HepG2 (cell line): ENCODE data around the gene TXNDC11. TPM values are rescaled to one million over a fixed set of nuclear protein-coding genes. Genes with fewer than 3 reads are reported as not detected.

Experiments used
- ETV6 ChIP-seq: sonication (generic); formaldehyde crosslinking; conservative IDR thresholded peaks from 2 replicates; pipeline ENCODE4 v1.4.0; 2020; ENCODE audit warnings: missing genetic modification reagents
- NRL ChIP-seq: sonication (generic); formaldehyde crosslinking; IDR thresholded peaks from 2 replicates; pipeline ENCODE4 v1.5.0; 2020; ENCODE audit warnings: missing genetic modification reagents, mild to moderate bottlenecking, moderate library complexity, borderline replicate concordance
- SALL2 ChIP-seq: sonication (generic); formaldehyde crosslinking; IDR thresholded peaks from 2 replicates; pipeline ENCODE4 v1.8.1; 2023; ENCODE audit warnings: mild to moderate bottlenecking, missing genetic modification reagents, inconsistent platforms
- SMARCC2 ChIP-seq: fragments of 450-650 bp; IDR thresholded peaks from 2 replicates; pipeline ENCODE4 v1.6.1; 2017; ENCODE audit warnings: antibody characterized with exemption, mild to moderate bottlenecking
- SP4 ChIP-seq: sonication (generic); formaldehyde crosslinking; IDR thresholded peaks from 2 replicates; pipeline ENCODE4 v1.8.1; 2023; ENCODE audit warnings: mild to moderate bottlenecking, missing genetic modification reagents
- ZBTB21 ChIP-seq: sonication (generic); formaldehyde crosslinking; IDR thresholded peaks from 2 replicates; pipeline ENCODE4 v1.4.0; 2020; ENCODE audit warnings: missing genetic modification reagents
- ZNF263 ChIP-seq: sonication (generic); formaldehyde crosslinking; IDR thresholded peaks from 2 replicates; pipeline ENCODE4 v1.4.0; 2020; ENCODE audit warnings: missing genetic modification reagents
- ZNF614 ChIP-seq: IDR thresholded peaks from 2 replicates; pipeline ENCODE4 v1.6.1; 2018; ENCODE audit warnings: missing biosample characterization, missing genetic modification reagents, inconsistent platforms, borderline replicate concordance
- ZNF670 ChIP-seq: sonication (generic); formaldehyde crosslinking; IDR thresholded peaks from 2 replicates; pipeline ENCODE4 v1.8.0; 2022; ENCODE audit warnings: mild to moderate bottlenecking, missing genetic modification reagents, borderline replicate concordance
- polyA plus RNA-seq, 8 experiments: library from polyadenylated mRNA; depleted of rRNA in 3 of 8; stranded (reverse) in 7 of 8; unstranded in 1 of 8; fragments of >200 nt; fragmentation: Illumina TruSeq in 4 of 8; extraction: Trizol in 4 of 8; gene quantifications; 2 replicates each; pipeline versions ENCODE4 v1.2.1 to v1.2.3, GENCODE V29; 2011 to 2016; ENCODE audit warnings: low read depth in 4 of 8, missing spikeins in 1 of 8, mixed read lengths in 1 of 8; ENCODE audit not compliant: insufficient read depth in 1 of 8
- total RNA-seq, 5 experiments: library from RNA; depleted of rRNA; stranded (reverse); fragments of >200 nt; fragmentation: Illumina TruSeq; extraction: Trizol; gene quantifications; 2 replicates each; pipeline ENCODE4 v1.2.3, GENCODE V29; 2016; ENCODE audit warnings: low read depth in 1 of 5
- TF ChIP-seq, protein P1 (sequence below), 2 experiments: IDR thresholded peaks; 2 replicates each; pipeline ENCODE4 v1.6.1; 2011 to 2012; ENCODE audit warnings: low read length in 2 of 2, borderline replicate concordance in 1 of 2, low read depth in 1 of 2, mild to moderate bottlenecking in 1 of 2, moderate library complexity in 1 of 2
- TF ChIP-seq, protein P2 (sequence below): sonication (generic); formaldehyde crosslinking; IDR thresholded peaks from 2 replicates; pipeline ENCODE4 v1.8.0; 2022; ENCODE audit warnings: missing genetic modification reagents, mild to moderate bottlenecking, inconsistent platforms, borderline replicate concordance
- TF ChIP-seq, protein P3 (sequence below), 2 experiments: fragments of 450-650 bp in 1 of 2; sonication (generic) in 1 of 2; formaldehyde crosslinking in 1 of 2; IDR thresholded peaks; 2 replicates each; pipeline versions ENCODE4 v1.6.1 to v1.8.0; 2016 to 2022; ENCODE audit warnings: antibody characterized with exemption in 1 of 2, mild to moderate bottlenecking in 1 of 2, missing genetic modification reagents in 1 of 2

TXNDC11 gene
- total and polyA plus RNA-seq, 2 of the 13 experiments (the other 11 are each of a cell fraction or from before 2014, with no cell fraction given), result 74.9 to 123 TPM

GRCh38 chr16:11668623-11669379 lies 73.9 kb downstream of the TXNDC11 start (continued):
- no peak for TF ChIP-seq ETV6 (CRISPR knock-in tag)
- no peak for TF ChIP-seq NRL (CRISPR knock-in tag)
- TF ChIP-seq ZNF614 (CRISPR knock-in tag), result no peak
- no peak; the same call in 1 of the 2 replicates for TF ChIP-seq SP4 (CRISPR knock-in tag)
- TF ChIP-seq SALL2, result 0 out of 2 replicates have a peak, but pooled peaks have one; percentile 56
- no peak for TF ChIP-seq ZBTB21 (CRISPR knock-in tag)
- TF ChIP-seq, protein P1, sequence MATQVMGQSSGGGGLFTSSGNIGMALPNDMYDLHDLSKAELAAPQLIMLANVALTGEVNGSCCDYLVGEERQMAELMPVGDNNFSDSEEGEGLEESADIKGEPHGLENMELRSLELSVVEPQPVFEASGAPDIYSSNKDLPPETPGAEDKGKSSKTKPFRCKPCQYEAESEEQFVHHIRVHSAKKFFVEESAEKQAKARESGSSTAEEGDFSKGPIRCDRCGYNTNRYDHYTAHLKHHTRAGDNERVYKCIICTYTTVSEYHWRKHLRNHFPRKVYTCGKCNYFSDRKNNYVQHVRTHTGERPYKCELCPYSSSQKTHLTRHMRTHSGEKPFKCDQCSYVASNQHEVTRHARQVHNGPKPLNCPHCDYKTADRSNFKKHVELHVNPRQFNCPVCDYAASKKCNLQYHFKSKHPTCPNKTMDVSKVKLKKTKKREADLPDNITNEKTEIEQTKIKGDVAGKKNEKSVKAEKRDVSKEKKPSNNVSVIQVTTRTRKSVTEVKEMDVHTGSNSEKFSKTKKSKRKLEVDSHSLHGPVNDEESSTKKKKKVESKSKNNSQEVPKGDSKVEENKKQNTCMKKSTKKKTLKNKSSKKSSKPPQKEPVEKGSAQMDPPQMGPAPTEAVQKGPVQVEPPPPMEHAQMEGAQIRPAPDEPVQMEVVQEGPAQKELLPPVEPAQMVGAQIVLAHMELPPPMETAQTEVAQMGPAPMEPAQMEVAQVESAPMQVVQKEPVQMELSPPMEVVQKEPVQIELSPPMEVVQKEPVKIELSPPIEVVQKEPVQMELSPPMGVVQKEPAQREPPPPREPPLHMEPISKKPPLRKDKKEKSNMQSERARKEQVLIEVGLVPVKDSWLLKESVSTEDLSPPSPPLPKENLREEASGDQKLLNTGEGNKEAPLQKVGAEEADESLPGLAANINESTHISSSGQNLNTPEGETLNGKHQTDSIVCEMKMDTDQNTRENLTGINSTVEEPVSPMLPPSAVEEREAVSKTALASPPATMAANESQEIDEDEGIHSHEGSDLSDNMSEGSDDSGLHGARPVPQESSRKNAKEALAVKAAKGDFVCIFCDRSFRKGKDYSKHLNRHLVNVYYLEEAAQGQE (IDR thresholded peaks at IDR 0.05; ENCODE audit: borderline replicate concordance in 1 of 2, low read depth in 1 of 2, low read length in 2 of 2), result no peak
- TF ChIP-seq, protein P2, sequence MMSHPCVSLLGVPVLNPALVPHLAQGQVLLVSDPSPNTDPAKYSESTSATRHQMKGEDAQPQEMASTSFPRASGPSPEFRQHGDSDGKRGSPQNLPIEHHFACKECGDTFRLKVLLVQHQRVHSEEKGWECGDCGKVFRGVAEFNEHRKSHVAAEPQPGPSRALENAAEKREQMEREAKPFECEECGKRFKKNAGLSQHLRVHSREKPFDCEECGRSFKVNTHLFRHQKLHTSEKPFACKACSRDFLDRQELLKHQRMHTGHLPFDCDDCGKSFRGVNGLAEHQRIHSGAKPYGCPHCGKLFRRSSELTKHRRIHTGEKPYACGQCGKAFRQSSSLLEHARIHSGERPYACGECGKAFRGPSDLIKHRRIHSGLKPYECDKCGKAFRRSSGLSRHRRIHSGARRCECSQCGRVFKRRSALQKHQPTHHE (CRISPR knock-in tag), result no peak
- TF ChIP-seq ZNF670, result no peak
- TF ChIP-seq ZNF263 (CRISPR knock-in tag), result peak; percentile 31; the same call in 1 of the 2 replicates
- TF ChIP-seq, protein P3, sequence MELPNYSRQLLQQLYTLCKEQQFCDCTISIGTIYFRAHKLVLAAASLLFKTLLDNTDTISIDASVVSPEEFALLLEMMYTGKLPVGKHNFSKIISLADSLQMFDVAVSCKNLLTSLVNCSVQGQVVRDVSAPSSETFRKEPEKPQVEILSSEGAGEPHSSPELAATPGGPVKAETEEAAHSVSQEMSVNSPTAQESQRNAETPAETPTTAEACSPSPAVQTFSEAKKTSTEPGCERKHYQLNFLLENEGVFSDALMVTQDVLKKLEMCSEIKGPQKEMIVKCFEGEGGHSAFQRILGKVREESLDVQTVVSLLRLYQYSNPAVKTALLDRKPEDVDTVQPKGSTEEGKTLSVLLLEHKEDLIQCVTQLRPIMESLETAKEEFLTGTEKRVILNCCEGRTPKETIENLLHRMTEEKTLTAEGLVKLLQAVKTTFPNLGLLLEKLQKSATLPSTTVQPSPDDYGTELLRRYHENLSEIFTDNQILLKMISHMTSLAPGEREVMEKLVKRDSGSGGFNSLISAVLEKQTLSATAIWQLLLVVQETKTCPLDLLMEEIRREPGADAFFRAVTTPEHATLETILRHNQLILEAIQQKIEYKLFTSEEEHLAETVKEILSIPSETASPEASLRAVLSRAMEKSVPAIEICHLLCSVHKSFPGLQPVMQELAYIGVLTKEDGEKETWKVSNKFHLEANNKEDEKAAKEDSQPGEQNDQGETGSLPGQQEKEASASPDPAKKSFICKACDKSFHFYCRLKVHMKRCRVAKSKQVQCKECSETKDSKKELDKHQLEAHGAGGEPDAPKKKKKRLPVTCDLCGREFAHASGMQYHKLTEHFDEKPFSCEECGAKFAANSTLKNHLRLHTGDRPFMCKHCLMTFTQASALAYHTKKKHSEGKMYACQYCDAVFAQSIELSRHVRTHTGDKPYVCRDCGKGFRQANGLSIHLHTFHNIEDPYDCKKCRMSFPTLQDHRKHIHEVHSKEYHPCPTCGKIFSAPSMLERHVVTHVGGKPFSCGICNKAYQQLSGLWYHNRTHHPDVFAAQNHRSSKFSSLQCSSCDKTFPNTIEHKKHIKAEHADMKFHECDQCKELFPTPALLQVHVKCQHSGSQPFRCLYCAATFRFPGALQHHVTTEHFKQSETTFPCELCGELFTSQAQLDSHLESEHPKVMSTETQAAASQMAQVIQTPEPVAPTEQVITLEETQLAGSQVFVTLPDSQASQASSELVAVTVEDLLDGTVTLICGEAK (IDR thresholded peaks at IDR 0.05), result no peak
- TF ChIP-seq, protein P3 (CRISPR knock-in tag; IDR thresholded peaks at IDR 0.05), result 0 out of 2 replicates have a peak, but pooled peaks have one; percentile 40
- no peak for TF ChIP-seq SMARCC2
